K562 (cell line): Measurements from ENCODE around the gene IMPG2. TPM values are rescaled to one million over a fixed set of nuclear protein-coding genes. Genes with fewer than 3 reads are reported as not detected.

Source experiments
- ATAC-seq: fragments of 200-7000 bp; cut with Tn5 transposase; 3 replicates; pipeline ENCODE4 v1.9.1; 2020; ENCODE audit warnings: moderate library complexity
- BruUV-seq: library from RNA; stranded (reverse); fragments of 400-500 nt; replicated peaks from 2 replicates; lab custom pipeline; 2021; lab: Mats Ljungman, UMichigan
- CTCF ChIA-PET: fragments of 300-600 bp; formaldehyde crosslinking; extraction: SDS; loops from one replicate; lab custom pipeline; 2021; ENCODE audit warnings: low intra/inter-chr PET ratio; lab: Yijun Ruan, JAX
- POLR2A ChIA-PET: fragments of 300-600, 350-650 bp; sonication (Branson Sonifier 250); formaldehyde crosslinking; extraction: SDS; loops from one replicate; lab custom pipeline; 2021; ENCODE audit warnings: antibody characterized with exemption, inconsistent platforms; lab: Yijun Ruan, JAX
- DNase-seq, 4 experiments: peaks; one replicate each; pipeline versions ENCODE4 v3.0.0 to v3.0.0-alpha.2; 2011 to 2018; ENCODE audit warnings: low spot score in 3 of 4, mixed read lengths in 3 of 4; ENCODE audit errors: extremely low read depth in 1 of 4
- FAIRE-seq: peaks from 2 replicates; lab custom pipeline; 2011; peaks lifted over from hg19 to GRCh38; lab: Jason Lieb, UNC
- H2AFZ ChIP-seq: 2 replicates; pipeline ENCODE4 v1.6.0; 2011; ENCODE audit warnings: low read depth, low read length, control low read depth, inconsistent platforms
- H3K27ac ChIP-seq: fragments of 200-600 bp; 3 replicates; pipeline ENCODE4 v1.8.0; 2011; ENCODE audit warnings: low read depth, mild to moderate bottlenecking, control low read depth, inconsistent platforms, low read length, moderate library complexity, mixed read lengths; ENCODE audit errors: extremely low read depth
- H3K27me3 ChIP-seq, 2 experiments: fragments of 300-600 bp in 1 of 2; 2 replicates in 1 of 2; 3 replicates in 1 of 2; pipeline versions ENCODE4 v1.6.0 to v1.8.0; 2011; ENCODE audit warnings: inconsistent platforms in 2 of 2, low read length in 2 of 2, mild to moderate bottlenecking in 1 of 2, mixed read lengths in 1 of 2, moderate library complexity in 1 of 2; ENCODE audit not compliant: control insufficient read depth in 2 of 2, insufficient read depth in 2 of 2
- H3K36me3 ChIP-seq: fragments of 300-600 bp; 3 replicates; pipeline ENCODE4 v1.8.0; 2011; ENCODE audit warnings: mild to moderate bottlenecking, low read length, inconsistent platforms; ENCODE audit not compliant: control insufficient read depth, insufficient read depth
- H3K4me1 ChIP-seq, 2 experiments: fragments of 200-600 bp in 1 of 2; replicated peaks in 1 of 2; 2 replicates in 1 of 2; 3 replicates in 1 of 2; pipeline versions ENCODE4 v1.5.1 to v1.8.0; 2011; ENCODE audit warnings: inconsistent platforms in 2 of 2, low read length in 2 of 2, mild to moderate bottlenecking in 1 of 2, mixed read lengths in 1 of 2, moderate library complexity in 1 of 2; ENCODE audit not compliant: control insufficient read depth in 2 of 2, insufficient read depth in 2 of 2
- H3K4me2 ChIP-seq: 2 replicates; pipeline ENCODE4 v1.6.1; 2011; ENCODE audit warnings: low read length, control low read depth, inconsistent platforms, mixed read lengths; ENCODE audit not compliant: insufficient read depth
- H3K4me3 ChIP-seq: fragments of 200-600 bp; sonication (generic), shearing (Covaris generic); 2 replicates; pipeline ENCODE4 v1.5.1; 2016; ENCODE audit warnings: control low read depth, inconsistent platforms
- H3K79me2 ChIP-seq: fragments of 200-600 bp; 3 replicates; pipeline ENCODE4 v1.8.0; 2011; ENCODE audit warnings: low read length, inconsistent platforms; ENCODE audit not compliant: control insufficient read depth, insufficient read depth
- H3K9ac ChIP-seq, 2 experiments: 2 replicates each; pipeline versions ENCODE4 v1.6.0 to v1.6.1; 2011; ENCODE audit warnings: low read depth in 2 of 2, low read length in 2 of 2, control low read depth in 1 of 2, inconsistent platforms in 1 of 2, mild to moderate bottlenecking in 1 of 2, mixed read lengths in 1 of 2; ENCODE audit not compliant: insufficient read depth in 1 of 2
- H3K9me1 ChIP-seq: one replicate; pipeline ENCODE4 v1.6.0; 2011; ENCODE audit warnings: inconsistent platforms, mild to moderate bottlenecking, low read length, moderate library complexity; ENCODE audit not compliant: control insufficient read depth, insufficient read depth
- H3K9me3 ChIP-seq: replicated peaks from 2 replicates; pipeline ENCODE4 v1.5.1; 2011; ENCODE audit warnings: low read depth, low read length, inconsistent platforms; ENCODE audit not compliant: control insufficient read depth, insufficient read depth
- H4K20me1 ChIP-seq: replicated peaks from 2 replicates; pipeline ENCODE4 v1.6.1; 2011; ENCODE audit warnings: low read length, inconsistent platforms, mixed read lengths; ENCODE audit not compliant: control insufficient read depth, insufficient read depth
- BACH1 ChIP-seq: fragments of 200-800 bp; sonication (Bioruptor generic); IDR thresholded peaks from 2 replicates; pipeline ENCODE4 v1.6.1; 2016; ENCODE audit warnings: missing genetic modification characterization, missing compliant biosample characterization
- CBX8 ChIP-seq: fragments of 200-600 bp; sonication (generic); IDR thresholded peaks from 2 replicates; pipeline ENCODE4 v1.6.1; 2012; ENCODE audit warnings: borderline replicate concordance, mixed run types, low read depth, mild to moderate bottlenecking, moderate library complexity, mixed read lengths, low read length, control low read depth, inconsistent platforms; ENCODE audit not compliant: poor library complexity, severe bottlenecking; ENCODE audit errors: extremely low read depth
- EWSR1 ChIP-seq: fragments of 450-650 bp; IDR thresholded peaks from 2 replicates; pipeline ENCODE4 v1.6.1; 2018; ENCODE audit warnings: borderline replicate concordance, mild to moderate bottlenecking, low read depth, moderate library complexity; ENCODE audit not compliant: partially characterized antibody
- EZH2 ChIP-seq: IDR thresholded peaks from 2 replicates; pipeline ENCODE4 v1.6.1; 2012; ENCODE audit warnings: low read depth, mild to moderate bottlenecking, inconsistent platforms, low read length, borderline replicate concordance
- HDAC1 ChIP-seq, 2 experiments: fragments of 450-650 bp; IDR thresholded peaks; 2 replicates each; pipeline ENCODE4 v1.6.1; 2016 to 2017; ENCODE audit warnings: inconsistent platforms in 1 of 2, mild to moderate bottlenecking in 1 of 2, moderate library complexity in 1 of 2
- HDAC2 ChIP-seq: fragments of 450-650 bp; IDR thresholded peaks from 2 replicates; pipeline ENCODE4 v1.6.1; 2016; ENCODE audit warnings: mild to moderate bottlenecking
- NR2C2 ChIP-seq, 2 experiments: fragments of 200-800 bp in 1 of 2; sonication (Bioruptor generic) in 1 of 2; sonication (generic) in 1 of 2; formaldehyde crosslinking in 1 of 2; IDR thresholded peaks; 2 replicates each; pipeline versions ENCODE4 v1.6.1 to v1.8.0; 2016 to 2022; ENCODE audit warnings: mild to moderate bottlenecking in 1 of 2, missing compliant biosample characterization in 1 of 2, missing genetic modification characterization in 1 of 2, missing genetic modification reagents in 1 of 2
- RFX5 ChIP-seq: IDR thresholded peaks from 2 replicates; pipeline ENCODE4 v1.6.1; 2011; ENCODE audit warnings: low read depth, mild to moderate bottlenecking, improper control_type of control experiment, low read length
- SP1 ChIP-seq: sonication (generic); formaldehyde crosslinking; IDR thresholded peaks from 2 replicates; pipeline ENCODE4 v1.8.1; 2022; ENCODE audit warnings: mild to moderate bottlenecking, missing genetic modification reagents
- TCF7L2 ChIP-seq: fragments of 150-350 bp; IDR thresholded peaks from 2 replicates; pipeline ENCODE4 v1.6.1; 2016; ENCODE audit warnings: low read depth, mild to moderate bottlenecking, low read length, moderate library complexity
- THRAP3 ChIP-seq: fragments of 450-650 bp; IDR thresholded peaks from 2 replicates; pipeline ENCODE4 v1.6.1; 2016; ENCODE audit warnings: mild to moderate bottlenecking, inconsistent platforms, borderline replicate concordance
- WGBS: fragments of 100-300 bp; shearing (Covaris generic); methylation state at CpG from one replicate; pipeline ENCODE4 v1.1.6; 2016; ENCODE audit warnings: low coverage, mixed read lengths; ENCODE audit not compliant: insufficient coverage; ENCODE audit errors: missing lambda C conversion rate; 5-methylcytosine and 5-hydroxymethylcytosine counted together
- in situ Hi-C: fragments of 300-500 bp; cut with MboI; formaldehyde crosslinking; loops from 4 replicates; pipeline ENCODE4 v1.15.0; 2018; ENCODE audit warnings: inconsistent platforms, mixed read lengths
- intact Hi-C: fragments of 100-400 bp; cut with micrococcal nuclease; formaldehyde crosslinking; loops from 2 replicates; pipeline ENCODE4 v1.14.2; 2022
- polyA plus RNA-seq, 8 experiments: library from polyadenylated mRNA; depleted of rRNA in 4 of 8; stranded (reverse) in 5 of 8; unstranded in 3 of 8; fragments of >200 nt; fragmentation: Nextera tagmentation in 2 of 8; fragmentation: Illumina TruSeq in 1 of 8; extraction: Ambion mirVana in 2 of 8; extraction: Trizol in 1 of 8; gene quantifications; 2 replicates each; pipeline versions ENCODE4 v1.2.1 to v1.2.3, GENCODE V29; 2011 to 2014; ENCODE audit warnings: inconsistent platforms in 1 of 8, missing spikeins in 1 of 8
- total RNA-seq, 7 experiments: library from RNA; depleted of rRNA in 6 of 7; stranded (reverse); fragments of >200 nt in 6 of 7; fragmentation: Illumina TruSeq in 2 of 7; extraction: Trizol in 2 of 7; gene quantifications; 2 replicates each; pipeline versions ENCODE4 v1.2.1 to v1.2.3, GENCODE V29; 2011 to 2021; ENCODE audit warnings: low replicate concordance in 1 of 7
- TF ChIP-seq, protein P1 (sequence below), 3 experiments: fragments of 200-800 bp in 1 of 3; fragments of 250-450 bp in 1 of 3; fragments of 450-650 bp in 1 of 3; sonication (Bioruptor Pico) in 1 of 3; sonication (Bioruptor generic) in 1 of 3; formaldehyde crosslinking in 1 of 3; IDR thresholded peaks; 2 replicates each; pipeline versions ENCODE4 v1.6.1 to v1.8.0; 2016 to 2022; ENCODE audit warnings: mild to moderate bottlenecking in 2 of 3, missing genetic modification characterization in 2 of 3, missing compliant biosample characterization in 1 of 3, moderate library complexity in 1 of 3
- TF ChIP-seq, protein P2 (sequence below): fragments of 450-650 bp; formaldehyde crosslinking; conservative IDR thresholded peaks from 2 replicates; pipeline ENCODE4 v1.4.0; 2022; ENCODE audit warnings: mild to moderate bottlenecking, missing genetic modification characterization
- TF ChIP-seq, protein P3 (sequence below): fragments of 450-650 bp; IDR thresholded peaks from 2 replicates; pipeline ENCODE4 v1.6.1; 2017; ENCODE audit warnings: antibody characterized with exemption

The IMPG2 gene
- total and polyA plus RNA-seq, 9 of the 15 experiments (the other 6 are each of a cell fraction or from before 2014, with no cell fraction given): 0.04 to 0.36 (median 0.09) TPM

DNA sequence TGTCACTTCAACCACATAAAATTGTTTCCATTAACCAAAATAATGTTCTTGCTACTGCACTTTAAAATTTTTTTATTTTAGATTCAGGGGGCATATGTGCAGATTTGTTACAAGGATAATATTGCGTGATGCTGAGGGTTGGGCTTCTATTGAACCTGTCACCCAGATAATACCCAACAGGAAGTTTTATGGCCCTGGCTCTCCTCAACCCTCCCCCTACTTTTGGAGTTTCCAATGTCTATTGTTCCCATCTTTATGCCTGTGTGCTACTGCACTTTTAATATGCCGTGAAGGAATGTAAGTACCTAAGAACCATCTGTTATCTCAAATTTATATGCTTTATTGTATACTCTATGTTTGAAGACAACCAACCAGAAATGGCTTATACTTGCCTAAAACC, 42.0 kb upstream of the IMPG2 start:
- in situ Hi-C loops: no loop called here
- BruUV-seq: no TSS peak
- ATAC-seq: no peak
- ChIA-PET CTCF (no interaction called here), POLR2A (no interaction called here)
- Histone ChIP-seq H3K9me3 (no peaks in the 10 kb centered on the region), H3K27ac (no peak overlapping the region), H3K9me1 (no peaks in the 10 kb centered on the region), H3K4me1 (no peaks in the 10 kb centered on the region), H3K4me3 (no peak overlapping the region), H3K27me3 (no peaks in the 10 kb centered on the region), H3K79me2 (no peaks in the 10 kb centered on the region), H3K4me2 (no peak overlapping the region), H4K20me1 (no peaks in the 10 kb centered on the region), H3K36me3 (peaks cover 25% of the 10 kb centered on the region), H2AFZ (no peak overlapping the region), H3K9ac (no peak overlapping the region)
- DNase-seq: no peak
- FAIRE-seq: no peak
- WGBS: 72% methylated on average over 2 of the region's 2 CpGs
- intact Hi-C loops: no loop called here
- no peak for TF ChIP-seq TCF7L2
- no peak for TF ChIP-seq EWSR1
- no peak for TF ChIP-seq THRAP3
- TF ChIP-seq, protein P1, sequence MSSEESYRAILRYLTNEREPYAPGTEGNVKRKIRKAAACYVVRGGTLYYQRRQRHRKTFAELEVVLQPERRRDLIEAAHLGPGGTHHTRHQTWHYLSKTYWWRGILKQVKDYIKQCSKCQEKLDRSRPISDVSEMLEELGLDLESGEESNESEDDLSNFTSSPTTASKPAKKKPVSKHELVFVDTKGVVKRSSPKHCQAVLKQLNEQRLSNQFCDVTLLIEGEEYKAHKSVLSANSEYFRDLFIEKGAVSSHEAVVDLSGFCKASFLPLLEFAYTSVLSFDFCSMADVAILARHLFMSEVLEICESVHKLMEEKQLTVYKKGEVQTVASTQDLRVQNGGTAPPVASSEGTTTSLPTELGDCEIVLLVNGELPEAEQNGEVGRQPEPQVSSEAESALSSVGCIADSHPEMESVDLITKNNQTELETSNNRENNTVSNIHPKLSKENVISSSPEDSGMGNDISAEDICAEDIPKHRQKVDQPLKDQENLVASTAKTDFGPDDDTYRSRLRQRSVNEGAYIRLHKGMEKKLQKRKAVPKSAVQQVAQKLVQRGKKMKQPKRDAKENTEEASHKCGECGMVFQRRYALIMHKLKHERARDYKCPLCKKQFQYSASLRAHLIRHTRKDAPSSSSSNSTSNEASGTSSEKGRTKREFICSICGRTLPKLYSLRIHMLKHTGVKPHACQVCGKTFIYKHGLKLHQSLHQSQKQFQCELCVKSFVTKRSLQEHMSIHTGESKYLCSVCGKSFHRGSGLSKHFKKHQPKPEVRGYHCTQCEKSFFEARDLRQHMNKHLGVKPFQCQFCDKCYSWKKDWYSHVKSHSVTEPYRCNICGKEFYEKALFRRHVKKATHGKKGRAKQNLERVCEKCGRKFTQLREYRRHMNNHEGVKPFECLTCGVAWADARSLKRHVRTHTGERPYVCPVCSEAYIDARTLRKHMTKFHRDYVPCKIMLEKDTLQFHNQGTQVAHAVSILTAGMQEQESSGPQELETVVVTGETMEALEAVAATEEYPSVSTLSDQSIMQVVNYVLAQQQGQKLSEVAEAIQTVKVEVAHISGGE (CRISPR knock-in tag; IDR thresholded peaks at IDR 0.05): no peak
- TF ChIP-seq, protein P2, sequence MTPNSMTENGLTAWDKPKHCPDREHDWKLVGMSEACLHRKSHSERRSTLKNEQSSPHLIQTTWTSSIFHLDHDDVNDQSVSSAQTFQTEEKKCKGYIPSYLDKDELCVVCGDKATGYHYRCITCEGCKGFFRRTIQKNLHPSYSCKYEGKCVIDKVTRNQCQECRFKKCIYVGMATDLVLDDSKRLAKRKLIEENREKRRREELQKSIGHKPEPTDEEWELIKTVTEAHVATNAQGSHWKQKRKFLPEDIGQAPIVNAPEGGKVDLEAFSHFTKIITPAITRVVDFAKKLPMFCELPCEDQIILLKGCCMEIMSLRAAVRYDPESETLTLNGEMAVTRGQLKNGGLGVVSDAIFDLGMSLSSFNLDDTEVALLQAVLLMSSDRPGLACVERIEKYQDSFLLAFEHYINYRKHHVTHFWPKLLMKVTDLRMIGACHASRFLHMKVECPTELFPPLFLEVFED (CRISPR knock-in tag): no peak
- no peak for TF ChIP-seq RFX5
- TF ChIP-seq HDAC2: no peak
- TF ChIP-seq HDAC1 (IDR thresholded peaks at IDR 0.05): no peak
- no peak for TF ChIP-seq EZH2
- TF ChIP-seq, protein P3, sequence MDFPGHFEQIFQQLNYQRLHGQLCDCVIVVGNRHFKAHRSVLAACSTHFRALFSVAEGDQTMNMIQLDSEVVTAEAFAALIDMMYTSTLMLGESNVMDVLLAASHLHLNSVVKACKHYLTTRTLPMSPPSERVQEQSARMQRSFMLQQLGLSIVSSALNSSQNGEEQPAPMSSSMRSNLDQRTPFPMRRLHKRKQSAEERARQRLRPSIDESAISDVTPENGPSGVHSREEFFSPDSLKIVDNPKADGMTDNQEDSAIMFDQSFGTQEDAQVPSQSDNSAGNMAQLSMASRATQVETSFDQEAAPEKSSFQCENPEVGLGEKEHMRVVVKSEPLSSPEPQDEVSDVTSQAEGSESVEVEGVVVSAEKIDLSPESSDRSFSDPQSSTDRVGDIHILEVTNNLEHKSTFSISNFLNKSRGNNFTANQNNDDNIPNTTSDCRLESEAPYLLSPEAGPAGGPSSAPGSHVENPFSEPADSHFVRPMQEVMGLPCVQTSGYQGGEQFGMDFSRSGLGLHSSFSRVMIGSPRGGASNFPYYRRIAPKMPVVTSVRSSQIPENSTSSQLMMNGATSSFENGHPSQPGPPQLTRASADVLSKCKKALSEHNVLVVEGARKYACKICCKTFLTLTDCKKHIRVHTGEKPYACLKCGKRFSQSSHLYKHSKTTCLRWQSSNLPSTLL: no peak
- TF ChIP-seq CBX8: no peak
- TF ChIP-seq BACH1 (tag): no peak
- no peak for TF ChIP-seq SP1 (CRISPR knock-in tag)
- no peak for TF ChIP-seq NR2C2 (CRISPR knock-in tag; IDR thresholded peaks at IDR 0.05)
- no peak for TF ChIP-seq NR2C2 (tag; IDR thresholded peaks at IDR 0.05)
